Endothelial cell of umbilical vein (primary cell): Measurements from ENCODE around the gene CIZ1. TPM values are rescaled to one million over a fixed set of nuclear protein-coding genes. Genes with fewer than 3 reads are reported as not detected.
"Not testable (repeated sequence)": the region's sequence is repeated elsewhere in the genome, so short reads cannot be mapped to it uniquely, and the experiment has no call there.

Source experiments
- BruUV-seq: library from RNA; stranded (reverse); fragments of 400-500 nt; replicated peaks from 2 replicates; lab custom pipeline; 2021; lab: Mats Ljungman, UMichigan
- CTCF ChIA-PET: fragments of 300-600, 350-600 bp; sonication (Branson Sonifier 250); formaldehyde crosslinking; loops from one replicate; lab custom pipeline; 2021; ENCODE audit warnings: antibody characterized with exemption, inconsistent platforms; lab: Charles Lee
- POLR2A ChIA-PET: fragments of 300-600, 350-600 bp; sonication (Branson Sonifier 250); formaldehyde crosslinking; loops from one replicate; lab custom pipeline; 2021; ENCODE audit warnings: antibody characterized with exemption, inconsistent platforms; lab: Charles Lee
- DNase-seq: peaks from one replicate; pipeline ENCODE4 v3.0.0-alpha.2; 2011; ENCODE audit warnings: low read depth, low spot score
- FAIRE-seq: peaks from 2 replicates; lab custom pipeline; 2011; peaks lifted over from hg19 to GRCh38; lab: Jason Lieb, UNC
- H2AFZ ChIP-seq: 2 replicates; pipeline ENCODE4 v1.6.0; 2012; ENCODE audit warnings: low read depth, low read length, control low read depth, inconsistent platforms
- H3K27ac ChIP-seq: 2 replicates; pipeline ENCODE4 v1.5.1; 2011; ENCODE audit warnings: low read depth, mild to moderate bottlenecking, control low read depth, low read length, moderate library complexity; ENCODE audit not compliant: insufficient read depth
- H3K27me3 ChIP-seq, 2 experiments: 2 replicates each; pipeline versions ENCODE4 v1.6.0 to v1.6.1; 2011; ENCODE audit warnings: low read length in 2 of 2, mixed read lengths in 1 of 2; ENCODE audit not compliant: control insufficient read depth in 2 of 2, insufficient read depth in 2 of 2
- H3K36me3 ChIP-seq, 2 experiments: 2 replicates in 1 of 2; 3 replicates in 1 of 2; pipeline ENCODE4 v1.5.1; 2011; ENCODE audit warnings: low read length in 2 of 2, mild to moderate bottlenecking in 1 of 2, moderate library complexity in 1 of 2; ENCODE audit not compliant: control insufficient read depth in 2 of 2, insufficient read depth in 2 of 2; ENCODE audit errors: extremely low read depth in 1 of 2
- H3K4me1 ChIP-seq: 3 replicates; pipeline ENCODE4 v1.5.1; 2011; ENCODE audit warnings: mild to moderate bottlenecking, low read length; ENCODE audit not compliant: control insufficient read depth, insufficient read depth; ENCODE audit errors: extremely low read depth
- H3K4me2 ChIP-seq: 2 replicates; pipeline ENCODE4 v1.6.1; 2011; ENCODE audit warnings: low read length, control low read depth, mixed read lengths; ENCODE audit not compliant: insufficient read depth
- H3K4me3 ChIP-seq, 3 experiments: fragments of 200-600 bp in 1 of 3; sonication (generic), shearing (Covaris generic) in 1 of 3; replicated peaks in 1 of 3; 2 replicates each; pipeline ENCODE4 v1.5.1; 2011 to 2016; ENCODE audit warnings: control low read depth in 3 of 3, low read length in 3 of 3, mild to moderate bottlenecking in 2 of 3, inconsistent platforms in 1 of 3, low read depth in 1 of 3, moderate library complexity in 1 of 3; ENCODE audit not compliant: insufficient read depth in 1 of 3
- H3K79me2 ChIP-seq: 2 replicates; pipeline ENCODE4 v1.6.0; 2012; ENCODE audit warnings: low read length, inconsistent platforms; ENCODE audit not compliant: control insufficient read depth, insufficient read depth
- H3K9ac ChIP-seq: replicated peaks from 2 replicates; pipeline ENCODE3; 2011; ENCODE audit warnings: low read length, control low read depth; ENCODE audit not compliant: insufficient read depth; ENCODE audit errors: extremely low read depth
- H3K9me1 ChIP-seq: replicated peaks from 3 replicates; pipeline ENCODE4 v1.6.0; 2011; ENCODE audit warnings: mild to moderate bottlenecking, low read length; ENCODE audit not compliant: control insufficient read depth, insufficient read depth; ENCODE audit errors: extremely low read depth
- H3K9me3 ChIP-seq: replicated peaks from 2 replicates; pipeline ENCODE4 v1.5.1; 2012; ENCODE audit warnings: low read length, inconsistent platforms; ENCODE audit not compliant: control insufficient read depth, insufficient read depth
- H4K20me1 ChIP-seq: replicated peaks from 2 replicates; pipeline ENCODE3; 2011; ENCODE audit warnings: mild to moderate bottlenecking, low read length; ENCODE audit not compliant: control insufficient read depth, insufficient read depth; ENCODE audit errors: extremely low read depth
- CTCF ChIP-seq, 2 donors: IDR thresholded peaks; 1 replicate in 1 of 2; 2 replicates in 1 of 2; pipeline ENCODE4 v1.5.1; 2011; ENCODE audit warnings: low read length in 2 of 2, mild to moderate bottlenecking in 2 of 2, moderate library complexity in 2 of 2, control low read depth in 1 of 2, inconsistent platforms in 1 of 2, low read depth in 1 of 2; ENCODE audit not compliant: insufficient read depth in 1 of 2; ENCODE audit errors: extremely low read depth in 1 of 2
- EZH2 ChIP-seq: IDR thresholded peaks from 2 replicates; pipeline ENCODE4 v1.6.1; 2012; ENCODE audit warnings: borderline replicate concordance, low read depth, mild to moderate bottlenecking, moderate library complexity, low read length, inconsistent platforms; ENCODE audit not compliant: severe bottlenecking
- FOS ChIP-seq: IDR thresholded peaks from 2 replicates; pipeline ENCODE4 v1.6.1; 2011; ENCODE audit warnings: mild to moderate bottlenecking, low read length, moderate library complexity, borderline replicate concordance; ENCODE audit not compliant: insufficient read depth
- GATA2 ChIP-seq: IDR thresholded peaks from 2 replicates; pipeline ENCODE4 v1.7.0; 2011; ENCODE audit warnings: low read depth, mild to moderate bottlenecking, moderate library complexity, mixed read lengths, low read length; ENCODE audit not compliant: insufficient read length, insufficient read depth
- JUN ChIP-seq: IDR thresholded peaks from 2 replicates; pipeline ENCODE4 v1.6.1; 2011; ENCODE audit warnings: borderline replicate concordance, low read depth; ENCODE audit not compliant: insufficient read length, insufficient read depth
- MYC ChIP-seq: IDR thresholded peaks from one replicate; pipeline ENCODE4 v1.6.1; 2011; ENCODE audit warnings: mild to moderate bottlenecking, low read depth, low read length
- POLR2A ChIP-seq: IDR thresholded peaks from 2 replicates; pipeline ENCODE4 v1.6.1; 2012; ENCODE audit warnings: low read depth, mild to moderate bottlenecking, control low read depth, low read length
- POLR2AphosphoS5 ChIP-seq: IDR thresholded peaks from 2 replicates; pipeline ENCODE4 v1.6.1; 2012; ENCODE audit warnings: low read depth, mild to moderate bottlenecking, control low read depth, low read length, moderate library complexity; ENCODE audit not compliant: insufficient read depth
- dilution Hi-C: fragments of 300-500 bp; cut with MboI; formaldehyde crosslinking; loops from one replicate; pipeline ENCODE4 v1.15.0; 2019; ENCODE audit warnings: low sequenced_read_pairs; ENCODE audit not compliant: extremely low pct_ligation_motif_present
- intact Hi-C: fragments of 100-400 bp; cut with micrococcal nuclease; formaldehyde crosslinking; loops from one replicate; pipeline ENCODE4 v1.10.0; 2022
- polyA plus RNA-seq, 4 experiments: library from polyadenylated mRNA; depleted of rRNA in 3 of 4; stranded (reverse) in 3 of 4; unstranded in 1 of 4; fragments of >200 nt; gene quantifications; 2 replicates each; pipeline versions ENCODE4 v1.2.1 to v1.2.3, GENCODE V29; 2011 to 2012; ENCODE audit warnings: missing spikeins in 1 of 4
- total RNA-seq: library from RNA; stranded (reverse); gene quantifications from 2 replicates; pipeline ENCODE4 v1.2.3, GENCODE V29; 2021
- TF ChIP-seq, protein P1 (sequence below): IDR thresholded peaks from 2 replicates; pipeline ENCODE4 v1.6.1; 2011; ENCODE audit not compliant: insufficient read depth, insufficient read length

Gene CIZ1
- total and polyA plus RNA-seq, 2 donors (not counting 3 experiments of a cell fraction or from before 2014, with no cell fraction given) = 88.3 to 150 TPM

DNA sequence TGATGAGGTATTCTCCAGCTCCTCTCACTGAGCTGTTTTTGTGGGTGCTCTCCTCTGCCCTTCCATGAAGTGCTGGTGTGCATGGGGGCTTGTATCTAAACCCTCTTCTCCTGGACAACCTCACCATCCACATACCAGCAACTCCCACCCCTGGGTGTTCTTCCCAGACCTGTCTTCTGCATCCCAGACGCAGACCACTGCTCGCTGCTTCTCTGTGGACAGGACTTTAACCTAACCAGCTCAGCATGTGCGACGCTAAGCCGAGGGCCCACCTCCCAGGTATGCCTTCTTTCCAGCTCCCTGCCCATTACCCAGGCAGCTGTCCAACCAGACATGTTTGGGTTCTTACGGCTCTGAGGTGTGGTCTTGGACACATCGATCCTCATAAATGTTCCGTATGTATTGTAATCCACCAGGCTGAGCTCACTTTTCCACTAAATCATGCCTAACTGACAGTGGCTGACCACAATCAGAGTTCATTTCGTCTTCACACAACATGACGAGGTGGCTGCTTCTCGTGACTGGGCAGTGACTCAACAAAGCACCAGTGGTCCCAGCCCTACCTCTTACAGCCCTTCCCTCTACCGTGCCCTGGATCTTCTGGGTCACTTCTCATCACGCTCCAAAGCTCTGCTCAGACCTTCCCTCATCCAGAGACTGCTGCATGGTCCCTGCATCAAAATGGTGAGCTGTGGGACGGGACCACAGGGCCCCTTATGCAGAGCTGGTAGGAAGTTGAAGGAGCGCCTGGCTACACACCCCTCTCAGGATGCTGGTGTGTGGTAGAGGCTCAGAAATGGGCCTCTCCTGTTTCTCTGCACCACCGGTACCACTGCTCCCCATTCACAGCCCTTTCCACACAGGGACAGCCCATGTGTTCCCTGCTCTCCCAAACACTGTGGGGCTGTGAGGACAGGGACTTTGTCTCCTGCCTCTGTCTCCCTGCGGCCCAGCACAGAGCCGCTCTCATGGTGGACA is 54.3 kb downstream of the CIZ1 start:
- H3K36me3 ChIP-seq = no peaks in the 10 kb centered on the region
- no TSS peak for BruUV-seq
- no peak overlapping the region for H2AFZ ChIP-seq
- H3K79me2 ChIP-seq = no peaks in the 10 kb centered on the region
- no peaks in the 10 kb centered on the region for H3K9me3 ChIP-seq
- DNase-seq (no peak), FAIRE-seq (no peak)
- dilution Hi-C loops = no loop called here
- peaks cover 14 to 16% of the 10 kb centered on the region in 2 experiments for H3K27me3 ChIP-seq
- no peaks in the 10 kb centered on the region for H3K4me1 ChIP-seq
- no peaks in the 10 kb centered on the region for H4K20me1 ChIP-seq
- H3K27ac ChIP-seq = no peak overlapping the region
- H3K4me3 ChIP-seq = no peak overlapping the region
- H3K9ac ChIP-seq = no peak overlapping the region
- no peaks in the 10 kb centered on the region for H3K9me1 ChIP-seq
- ChIA-PET CTCF (interaction anchor here (0.7 to 1.5 kb wide), 3 partner anchors 9 to 1474 kb away, joined by 3 to 4 read pairs (median 3); no protein-coding TSS in a partner anchor), POLR2A (interaction anchor here (0.6 kb wide), 1 partner anchor 105 kb away, joined by 5 read pairs; no protein-coding TSS in a partner anchor)
- H3K4me2 ChIP-seq = no peak overlapping the region
- TF ChIP-seq JUN (no peak), POLR2A (no peak), POLR2AphosphoS5 (no peak), MYC (no peak), FOS (no peak), GATA2 (no peak), CTCF (IDR thresholded peaks at IDR 0.05; ENCODE audit: extremely low read depth in 1 of 2, insufficient read depth in 1 of 2, low read depth in 1 of 2, low read length in 2 of 2) (no peak), EZH2 (no peak)
- TF ChIP-seq, protein P1, sequence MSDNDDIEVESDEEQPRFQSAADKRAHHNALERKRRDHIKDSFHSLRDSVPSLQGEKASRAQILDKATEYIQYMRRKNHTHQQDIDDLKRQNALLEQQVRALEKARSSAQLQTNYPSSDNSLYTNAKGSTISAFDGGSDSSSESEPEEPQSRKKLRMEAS = no peak
- intact Hi-C loops = no loop called here

DNA sequence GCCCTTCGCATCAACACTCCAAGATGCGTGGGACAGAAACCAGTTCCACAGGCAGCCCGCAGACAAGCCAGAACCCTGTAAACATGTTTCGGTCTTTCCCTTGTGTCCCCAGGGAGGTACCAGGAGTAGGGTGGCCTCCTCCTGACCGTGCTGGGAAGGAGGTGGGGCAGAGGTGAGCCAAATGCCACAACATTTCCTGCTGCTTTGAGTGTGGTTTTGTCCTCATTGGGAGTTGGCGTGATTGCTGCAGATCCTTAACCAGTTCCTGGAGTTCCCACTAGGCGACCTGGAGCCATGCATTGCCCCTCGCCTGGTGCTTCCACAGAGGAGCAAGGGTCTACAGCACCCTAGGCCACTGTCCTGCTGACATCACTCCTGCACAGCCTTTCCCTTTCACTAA is 55.8 kb downstream of the CIZ1 start:
- H3K4me1 ChIP-seq, dilution Hi-C loops, H3K9me3 ChIP-seq, H4K20me1 ChIP-seq, intact Hi-C loops, H3K79me2 ChIP-seq, FAIRE-seq, H2AFZ ChIP-seq, BruUV-seq, H3K27ac ChIP-seq, H3K36me3 ChIP-seq, H3K9ac ChIP-seq, H3K4me2 ChIP-seq, POLR2A ChIA-PET, DNase-seq, H3K9me1 ChIP-seq, H3K4me3 ChIP-seq, CTCF ChIA-PET: not testable (repeated sequence)
- H3K27me3 ChIP-seq = peaks cover 18% of the 10 kb centered on the region in 2 experiments
